Osteoblast (primary cell): Measurements from ENCODE around the gene STK32C. TPM values are rescaled to one million over a fixed set of nuclear protein-coding genes. Genes with fewer than 3 reads are reported as not detected.

ENCODE experiments used
- DNase-seq: peaks from one replicate; pipeline ENCODE4 v3.0.0; 2011; ENCODE audit warnings: low spot score, mixed read lengths; ENCODE audit not compliant: insufficient read length; ENCODE audit errors: missing footprints
- H2AFZ ChIP-seq: 2 replicates; pipeline ENCODE4 v1.6.0; 2011; ENCODE audit warnings: mild to moderate bottlenecking, low read length
- H3K27ac ChIP-seq: 2 replicates; pipeline ENCODE4 v1.5.1; 2011; ENCODE audit warnings: mild to moderate bottlenecking, low read depth, low read length, moderate library complexity
- H3K27me3 ChIP-seq: 2 replicates; pipeline ENCODE4 v1.6.0; 2012; ENCODE audit warnings: mild to moderate bottlenecking, control low read depth, inconsistent platforms, low read length, moderate library complexity; ENCODE audit not compliant: insufficient read depth
- H3K36me3 ChIP-seq: 2 replicates; pipeline ENCODE4 v1.5.1; 2011; ENCODE audit warnings: mild to moderate bottlenecking, low read length, control low read depth, moderate library complexity; ENCODE audit not compliant: insufficient read depth
- H3K4me1 ChIP-seq: 2 replicates; pipeline ENCODE4 v1.5.1; 2011; ENCODE audit warnings: mild to moderate bottlenecking, low read length, control low read depth, moderate library complexity; ENCODE audit not compliant: insufficient read depth
- H3K4me2 ChIP-seq: 2 replicates; pipeline ENCODE4 v1.6.0; 2011; ENCODE audit warnings: mild to moderate bottlenecking, low read length; ENCODE audit not compliant: insufficient read depth
- H3K4me3 ChIP-seq: fragments of 200-600 bp; sonication (generic); 3 replicates; pipeline ENCODE4 v1.5.1; 2012; ENCODE audit warnings: mild to moderate bottlenecking, low read length, inconsistent platforms; ENCODE audit not compliant: insufficient read depth
- H3K79me2 ChIP-seq: 2 replicates; pipeline ENCODE4 v1.6.0; 2012; ENCODE audit warnings: mild to moderate bottlenecking, low read length, control low read depth, inconsistent platforms; ENCODE audit not compliant: insufficient read depth
- H3K9me3 ChIP-seq: 2 replicates; pipeline ENCODE4 v1.5.1; 2011; ENCODE audit warnings: low read depth, low read length, control low read depth
- H4K20me1 ChIP-seq: 2 replicates; pipeline ENCODE4 v1.6.0; 2012; ENCODE audit warnings: mild to moderate bottlenecking, low read length, control low read depth; ENCODE audit not compliant: insufficient read depth
- CTCF ChIP-seq: IDR thresholded peaks from 2 replicates; pipeline ENCODE4 v1.5.1; 2011; ENCODE audit warnings: mild to moderate bottlenecking, low read depth, low read length, moderate library complexity; ENCODE audit errors: extremely low read depth
- total RNA-seq: library from RNA; depleted of rRNA; stranded (reverse); fragments of >200 nt; gene quantifications from 2 replicates; pipeline ENCODE4 v1.2.3, GENCODE V29; 2012

Gene STK32C
- total RNA-seq, 1 donor: 14.5 TPM

- TF ChIP-seq CTCF: no peak
- Histone ChIP-seq H4K20me1 (no peaks in the 10 kb centered on the region), H2AFZ (no peak overlapping the region), H3K27ac (no peak overlapping the region), H3K4me1 (no peaks in the 10 kb centered on the region), H3K36me3 (no peaks in the 10 kb centered on the region), H3K4me3 (no peak overlapping the region), H3K9me3 (no peaks in the 10 kb centered on the region), H3K27me3 (no peaks in the 10 kb centered on the region), H3K79me2 (no peaks in the 10 kb centered on the region), H3K4me2 (no peak overlapping the region)
- peak; percentile 77 for DNase-seq
Measured at GRCh38 chr10:132206806-132207535, 100.8 kb downstream of the STK32C start.

GRCh38 chr10:132206377-132206745 is 101.4 kb downstream of the STK32C start:
- no peaks in the 10 kb centered on the region for H3K36me3 ChIP-seq
- no peaks in the 10 kb centered on the region for H4K20me1 ChIP-seq
- TF ChIP-seq CTCF: no peak
- no peaks in the 10 kb centered on the region for H3K9me3 ChIP-seq
- H3K4me3 ChIP-seq: no peak overlapping the region
- H3K4me2 ChIP-seq: no peak overlapping the region
- no peaks in the 10 kb centered on the region for H3K79me2 ChIP-seq
- H2AFZ ChIP-seq: no peak overlapping the region
- H3K4me1 ChIP-seq: no peaks in the 10 kb centered on the region
- DNase-seq: peak; percentile 91
- no peaks in the 10 kb centered on the region for H3K27me3 ChIP-seq
- no peak overlapping the region for H3K27ac ChIP-seq

GRCh38 chr10:132205650-132206376 is 101.9 kb downstream of the STK32C start:
- DNase-seq: peak; percentile 84
- Histone ChIP-seq H3K4me3 (no peak overlapping the region), H3K4me1 (no peaks in the 10 kb centered on the region), H4K20me1 (no peaks in the 10 kb centered on the region), H3K4me2 (no peak overlapping the region), H3K36me3 (no peaks in the 10 kb centered on the region), H3K27ac (no peak overlapping the region), H3K9me3 (no peaks in the 10 kb centered on the region), H3K79me2 (no peaks in the 10 kb centered on the region), H3K27me3 (no peaks in the 10 kb centered on the region), H2AFZ (no peak overlapping the region)
- TF ChIP-seq CTCF: no peak

GRCh38 chr10:132204781-132205473 is 102.8 kb downstream of the STK32C start:
- Histone ChIP-seq H3K36me3 (no peaks in the 10 kb centered on the region), H2AFZ (no peak overlapping the region), H4K20me1 (no peaks in the 10 kb centered on the region), H3K9me3 (no peaks in the 10 kb centered on the region), H3K27ac (no peak overlapping the region), H3K4me2 (no peak overlapping the region), H3K27me3 (no peaks in the 10 kb centered on the region), H3K4me1 (no peaks in the 10 kb centered on the region), H3K79me2 (no peaks in the 10 kb centered on the region), H3K4me3 (no peak overlapping the region)
- DNase-seq: peak; percentile 68
- TF ChIP-seq CTCF: no peak
